HTERT RPE-1 (cell line): ENCODE measurements around the gene TNS3.

Experiments
- in situ Hi-C: fragments of 300-500 bp; cut with MboI; formaldehyde crosslinking; loops from 4 replicates; pipeline ENCODE4 v1.14.3; 2020; ENCODE audit warnings: low sequenced_read_pairs

TNS3 gene

DNA sequence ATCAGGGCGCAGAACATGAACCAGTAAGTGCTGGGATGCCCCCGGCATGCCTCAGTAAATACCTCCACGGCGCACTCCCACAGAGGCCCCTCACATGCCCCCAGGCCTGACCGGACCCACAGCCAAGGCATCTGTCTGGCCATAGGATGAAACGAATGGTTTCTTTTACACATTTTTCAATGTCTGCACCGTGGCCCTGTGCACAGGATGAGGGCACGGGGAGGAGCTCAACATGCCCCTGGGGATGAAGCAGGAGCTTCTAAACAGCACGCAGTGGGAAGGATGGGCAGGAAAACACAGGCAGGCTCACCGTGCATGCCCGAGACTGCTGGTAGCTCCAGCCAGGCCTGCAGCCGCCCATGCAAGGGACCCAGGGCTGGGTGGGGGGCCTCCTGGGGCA, 283.3 kb downstream of the TNS3 start:
- in situ Hi-C loops: no loop called here

DNA sequence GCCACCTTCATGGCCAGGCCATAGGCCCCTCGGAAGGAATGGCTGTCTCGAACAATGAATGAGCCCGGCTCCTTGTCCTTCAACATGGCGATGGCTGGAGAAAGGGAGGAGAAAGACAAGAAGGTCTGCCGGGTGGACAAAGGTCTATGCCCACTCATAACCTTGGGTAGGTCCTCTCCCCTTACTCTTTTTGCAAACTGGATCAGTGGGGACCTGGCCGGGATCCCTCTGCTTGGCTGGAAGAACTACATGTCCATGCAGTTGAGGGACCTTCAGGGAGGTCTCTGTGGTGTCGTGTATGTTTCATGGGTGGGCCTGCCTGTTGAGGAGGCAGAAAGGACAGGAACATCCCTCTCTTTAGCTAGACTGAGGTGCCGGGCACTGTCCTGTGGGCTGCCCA, 284.8 kb downstream of the TNS3 start:
- in situ Hi-C loops: no loop called here

DNA sequence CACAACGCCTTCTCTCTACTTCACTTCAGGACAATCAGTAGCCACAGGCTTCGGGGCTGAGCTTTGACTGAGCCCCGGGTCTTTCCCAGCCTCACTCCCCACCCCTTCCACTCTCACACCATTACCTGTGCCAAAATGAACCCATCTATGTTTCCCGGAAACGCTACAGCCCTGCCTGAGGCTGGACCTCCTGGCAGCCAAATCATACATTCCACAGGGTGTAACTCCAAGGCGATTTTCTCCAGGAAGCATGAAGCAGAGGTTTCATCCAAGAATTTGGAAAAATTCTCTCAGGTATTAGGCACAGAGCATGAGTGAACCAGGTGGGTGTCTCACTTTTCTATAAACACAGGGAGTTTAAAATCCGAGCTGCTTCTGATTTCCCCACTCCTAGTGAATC, 286.3 kb downstream of the TNS3 start:
- in situ Hi-C loops: no loop called here

DNA sequence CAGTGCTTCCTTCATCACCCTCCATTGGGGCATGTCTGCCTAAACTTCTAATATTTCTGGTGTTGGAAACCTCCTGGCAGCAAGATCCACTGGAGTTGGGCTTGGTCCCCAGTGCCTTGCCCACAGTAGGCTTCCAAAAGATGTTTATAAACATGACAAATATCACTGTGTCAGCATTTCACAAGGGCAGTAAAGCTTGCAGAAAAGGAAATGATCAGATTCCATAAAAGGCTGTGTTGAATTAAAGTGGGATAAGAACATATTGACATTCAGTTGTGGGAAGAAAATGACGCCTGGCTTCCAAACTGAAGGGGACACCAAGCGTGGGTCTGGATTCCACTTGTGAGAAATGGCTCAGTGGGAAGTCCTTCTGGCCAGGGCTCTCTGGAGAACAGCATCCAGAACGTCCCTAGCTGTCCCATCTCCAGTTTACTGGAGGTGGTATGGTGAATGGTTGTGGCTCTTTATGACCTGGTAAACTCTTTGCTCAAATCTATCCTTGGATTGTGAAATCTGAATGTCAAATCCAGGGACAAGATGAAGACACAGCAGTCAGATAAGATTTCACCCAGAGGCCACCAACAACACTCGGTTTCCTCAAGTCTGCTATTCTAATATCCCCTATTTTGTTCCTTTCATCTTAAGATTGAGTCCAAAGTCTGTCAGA, 287.2 kb downstream of the TNS3 start:
- in situ Hi-C loops: no loop called here

DNA sequence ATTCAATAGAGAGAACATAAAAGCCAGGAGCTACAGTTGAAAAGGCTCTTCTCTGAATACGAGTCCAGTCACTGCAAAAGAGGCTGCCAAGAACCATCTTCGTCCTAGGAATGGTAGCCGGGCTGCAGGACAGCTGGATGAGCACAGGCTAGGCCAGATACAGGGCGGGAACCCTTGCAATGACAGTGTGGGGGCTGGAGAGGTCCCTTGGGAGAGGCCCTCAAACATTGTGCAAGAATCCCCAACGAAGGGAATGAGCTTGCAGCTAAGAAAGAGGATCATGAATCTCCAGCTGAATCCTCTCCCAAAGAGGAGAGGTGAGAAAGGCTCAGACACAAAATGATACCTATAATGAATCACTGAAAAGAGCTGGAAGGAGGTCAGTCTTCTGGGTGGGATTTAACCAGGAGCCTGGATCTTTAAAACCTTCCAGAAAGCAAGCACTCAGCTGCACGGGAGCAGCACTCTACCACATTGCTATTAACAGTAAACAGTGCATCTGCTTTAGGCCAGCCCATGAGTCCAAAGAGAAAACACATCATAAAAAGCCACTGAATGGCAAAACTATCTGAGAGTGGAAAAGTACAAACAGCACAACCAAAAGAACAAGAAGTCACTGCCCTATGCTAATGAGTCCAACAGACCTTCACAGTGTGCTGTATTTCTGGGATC, 287.9 kb downstream of the TNS3 start:
- in situ Hi-C loops: no loop called here

DNA sequence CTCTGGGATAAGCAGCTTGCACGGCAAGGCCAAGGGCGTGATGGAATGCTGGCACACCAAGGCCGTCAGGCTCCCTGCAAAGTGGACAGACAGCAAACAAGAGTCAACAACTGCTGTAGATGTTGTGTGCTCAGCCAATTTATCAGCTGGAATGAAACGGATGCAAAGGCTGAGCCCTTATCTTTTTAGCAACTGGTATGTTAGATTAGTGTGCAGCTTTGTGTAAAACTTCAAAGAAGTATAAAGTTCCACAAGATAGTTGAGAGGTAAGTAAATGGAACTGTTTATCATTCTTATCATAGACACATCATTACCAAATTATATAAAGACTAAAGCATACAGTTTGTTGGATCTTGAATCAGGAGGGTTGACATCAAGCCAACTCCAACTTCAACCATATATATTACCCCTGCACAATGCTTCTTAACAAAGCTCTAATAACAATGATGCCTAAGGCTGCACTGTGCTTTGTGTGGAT, 289.0 kb downstream of the TNS3 start:
- in situ Hi-C loops: no loop called here

DNA sequence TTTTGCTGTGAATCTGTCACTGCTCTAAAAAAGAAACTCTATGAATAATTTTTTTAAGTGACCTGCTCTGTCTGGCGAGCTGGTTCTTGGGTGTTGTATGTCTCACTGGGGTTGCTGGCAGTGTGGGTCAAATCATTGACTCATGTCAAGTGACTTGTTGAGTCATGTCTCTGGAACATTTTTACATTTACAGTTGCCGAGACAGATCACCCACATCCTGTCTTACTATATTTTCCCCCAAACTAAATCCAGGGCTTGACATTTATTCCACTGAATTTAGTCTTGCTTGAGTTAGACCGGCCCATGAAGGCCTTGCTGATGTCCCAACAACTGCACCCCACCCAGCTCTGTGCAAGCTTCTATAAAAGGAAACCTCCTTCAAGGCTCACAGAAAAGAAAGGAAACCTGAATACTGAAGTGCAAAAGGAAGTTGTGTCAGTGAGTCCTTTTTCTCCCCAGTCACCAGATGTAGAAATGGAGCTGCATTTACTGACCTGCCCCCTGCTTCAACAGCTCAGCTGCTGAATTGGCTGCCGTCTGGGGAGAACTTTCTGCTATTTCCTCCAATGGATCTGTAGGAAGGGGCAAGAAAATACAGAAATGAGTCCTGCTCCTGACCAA, 290.3 kb downstream of the TNS3 start:
- in situ Hi-C loops: no loop called here

DNA sequence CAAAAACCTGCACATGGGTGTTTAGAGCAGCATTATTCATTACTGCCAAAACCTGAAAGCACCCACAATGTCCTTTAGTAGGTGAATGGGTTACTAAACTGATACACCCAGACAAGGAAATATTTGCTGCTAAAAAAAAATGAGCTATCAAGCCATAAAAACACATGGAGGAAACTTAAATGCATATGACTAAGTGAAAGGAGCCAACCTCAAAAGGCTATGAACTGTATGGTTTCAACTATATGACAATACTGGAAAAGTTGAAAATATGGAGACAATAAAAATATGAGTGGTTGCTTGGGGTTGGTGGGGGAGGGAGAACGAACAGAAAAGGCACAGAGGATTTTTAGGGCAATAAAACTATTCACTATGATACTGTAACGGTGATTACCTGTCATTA, 291.0 kb downstream of the TNS3 start:
- in situ Hi-C loops: no loop called here

DNA sequence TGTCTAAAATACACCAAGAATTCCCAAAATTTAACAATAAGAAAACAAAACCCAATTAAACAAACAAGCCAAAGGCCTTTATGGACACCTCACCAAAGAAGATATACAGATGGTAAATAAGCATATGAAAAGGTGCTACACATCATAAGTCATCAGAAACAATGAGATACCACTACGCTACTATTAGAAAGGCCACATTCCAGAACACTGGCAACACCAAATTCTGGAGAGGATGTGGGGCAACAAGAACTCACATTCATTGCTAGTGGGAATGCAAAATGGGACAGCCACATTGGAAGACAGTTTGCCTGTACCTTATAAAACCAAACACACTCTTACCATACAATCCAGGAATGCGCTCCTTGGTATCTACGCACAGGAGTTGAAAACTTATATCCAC, 291.4 kb downstream of the TNS3 start:
- in situ Hi-C loops: no loop called here

DNA sequence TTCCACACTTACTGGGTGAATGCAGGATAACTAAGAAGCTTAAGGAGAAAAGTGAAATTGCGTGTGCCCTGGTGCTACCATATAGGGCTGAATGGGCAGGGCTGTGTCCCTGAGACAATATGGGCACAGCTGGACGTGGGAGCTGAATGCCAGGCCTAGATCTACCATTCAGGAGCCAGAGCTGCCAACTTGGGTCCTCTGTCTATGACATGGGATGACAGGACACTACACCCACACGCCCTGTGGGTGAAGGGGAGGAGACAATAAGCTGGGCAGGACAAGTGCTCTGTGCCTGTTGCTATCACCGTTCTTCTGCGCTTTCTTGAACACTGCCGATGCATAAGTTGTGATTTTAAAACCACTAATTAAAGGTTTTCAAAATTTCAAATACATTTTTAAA, 293.9 kb downstream of the TNS3 start:
- in situ Hi-C loops: no loop called here

DNA sequence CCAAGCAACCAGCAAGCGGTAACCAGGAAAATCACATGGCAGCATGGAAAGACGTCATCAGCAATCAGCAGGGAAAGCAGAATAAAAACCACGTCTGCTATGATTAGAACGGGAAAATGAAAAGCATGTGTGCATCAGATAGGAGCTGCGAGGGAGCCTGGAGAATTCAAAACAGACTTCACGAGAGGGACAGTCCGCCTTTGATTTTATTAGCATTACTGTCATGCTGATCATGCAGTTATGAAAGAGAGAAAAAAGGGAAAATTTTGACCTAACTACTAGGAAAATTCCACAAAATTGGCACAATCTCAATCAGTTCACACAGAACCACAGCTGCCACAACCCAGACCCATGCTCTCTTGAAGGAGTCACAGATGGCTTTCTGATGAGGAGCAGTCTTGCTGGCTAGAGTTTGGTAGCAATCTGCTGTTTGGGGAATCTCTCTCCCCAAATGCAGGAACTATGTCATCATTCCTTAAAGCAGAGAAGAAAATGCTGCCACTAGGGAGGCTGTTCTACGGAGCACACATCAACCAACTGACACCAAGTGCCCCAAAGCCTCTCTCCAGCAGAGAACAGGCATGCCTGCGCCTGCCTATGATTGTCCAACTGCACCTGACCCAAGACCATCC, 295.9 kb downstream of the TNS3 start:
- in situ Hi-C loops: no loop called here

DNA sequence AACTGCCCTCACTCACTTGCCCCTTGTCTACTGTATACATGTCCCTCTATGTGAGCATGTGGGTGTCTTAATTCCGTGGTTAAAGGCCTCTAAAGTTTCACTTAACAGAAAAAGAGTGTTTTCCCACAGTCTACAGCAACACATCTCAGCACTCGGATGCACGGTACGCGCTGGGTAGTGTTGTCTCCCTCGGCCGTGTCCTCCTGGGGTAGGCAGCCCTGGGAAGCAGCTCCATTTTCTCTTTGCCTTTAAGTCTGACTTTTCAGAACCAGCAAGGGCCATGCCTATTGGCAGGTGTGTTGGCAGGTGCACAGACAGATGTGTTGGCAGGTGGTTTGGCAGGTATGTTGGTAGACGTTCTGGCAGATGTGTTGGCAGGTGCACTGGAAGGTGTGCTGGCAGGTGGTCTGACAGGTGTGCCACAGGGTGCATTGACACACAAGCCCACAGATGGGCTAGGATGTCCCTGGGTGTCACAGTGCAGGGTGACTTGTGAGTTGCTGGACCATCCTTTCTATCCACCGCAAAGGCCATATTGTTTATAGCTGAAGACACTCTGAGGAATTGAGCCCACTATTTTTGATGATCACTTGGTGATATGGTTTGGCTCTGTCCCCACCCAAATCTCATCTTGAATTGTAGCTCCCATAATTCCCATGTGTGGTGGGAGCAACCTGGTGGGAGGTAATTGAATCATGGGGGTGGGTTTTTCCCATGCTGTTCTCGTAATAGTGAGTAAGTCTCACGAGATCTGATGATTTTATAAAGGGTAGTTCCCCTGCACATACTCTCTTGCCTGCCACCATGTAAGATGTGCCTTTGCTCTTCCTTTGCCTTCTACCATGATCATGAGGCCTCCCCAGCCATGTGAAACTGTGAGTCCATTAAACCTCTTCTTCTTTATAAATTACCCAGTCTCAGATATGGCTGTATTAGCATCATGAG, 296.9 kb downstream of the TNS3 start:
- in situ Hi-C loops: no loop called here

DNA sequence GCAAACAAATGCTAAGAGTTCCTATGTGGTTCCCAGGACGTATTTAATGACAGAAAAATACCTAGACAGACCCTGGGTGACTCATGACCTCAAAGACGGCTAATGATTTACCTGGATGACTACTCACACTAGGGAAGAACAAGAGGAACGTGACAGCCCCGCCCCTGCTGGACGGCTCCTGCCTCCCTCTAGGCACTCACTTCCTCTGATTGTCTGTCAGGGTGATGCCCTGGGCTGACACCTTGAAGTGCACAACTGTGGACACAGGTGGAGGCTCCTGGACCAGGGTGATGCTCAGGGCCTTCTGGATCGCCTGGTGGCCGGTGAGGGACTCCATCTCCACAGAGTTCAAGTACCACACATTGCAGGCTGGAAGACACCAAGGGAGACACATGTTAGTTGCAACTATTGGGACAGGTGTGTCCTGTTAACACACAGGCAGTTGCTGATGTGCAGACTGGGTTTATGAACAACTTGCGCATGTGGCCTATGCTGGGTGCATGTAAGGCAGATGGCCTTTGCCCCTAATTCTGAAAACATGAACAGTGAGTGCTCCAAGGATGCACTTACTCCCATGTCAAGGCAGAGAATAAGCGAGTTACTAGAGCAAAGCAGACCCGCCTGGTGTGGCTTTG, 298.3 kb downstream of the TNS3 start:
- in situ Hi-C loops: no loop called here

DNA sequence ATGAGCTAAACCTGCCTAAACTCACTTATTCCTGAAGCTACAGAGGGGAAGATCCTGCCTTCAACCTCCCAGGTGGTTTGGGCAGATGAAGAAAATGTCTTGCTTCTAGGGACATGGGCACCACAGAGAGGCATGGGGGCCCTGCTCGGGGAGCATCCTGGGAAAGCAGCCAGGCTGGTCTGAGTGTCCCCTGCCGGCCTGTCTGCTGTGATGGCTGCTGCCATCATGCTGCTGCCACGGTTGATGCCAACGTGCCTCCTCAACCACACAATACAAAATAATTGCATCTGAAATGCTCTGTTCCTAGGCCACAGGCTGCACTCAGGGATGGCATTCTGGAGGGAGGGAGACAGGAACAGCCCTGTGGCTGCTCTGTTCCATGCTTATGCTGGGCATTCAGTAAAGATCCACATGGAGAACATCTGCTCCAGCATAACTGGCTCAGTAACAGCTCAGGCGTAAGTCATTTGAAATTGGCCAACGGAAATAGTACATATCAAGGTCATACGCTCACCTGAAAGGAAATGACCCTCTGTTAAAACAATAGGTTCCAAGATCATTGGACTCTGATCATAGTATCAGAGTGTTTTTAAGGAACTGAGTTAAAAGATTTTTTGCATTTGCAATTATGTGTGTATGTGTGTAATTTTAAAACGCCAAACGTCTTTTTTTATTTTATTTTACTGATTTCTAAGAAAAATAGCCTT, 299.0 kb downstream of the TNS3 start:
- in situ Hi-C loops: no loop called here

DNA sequence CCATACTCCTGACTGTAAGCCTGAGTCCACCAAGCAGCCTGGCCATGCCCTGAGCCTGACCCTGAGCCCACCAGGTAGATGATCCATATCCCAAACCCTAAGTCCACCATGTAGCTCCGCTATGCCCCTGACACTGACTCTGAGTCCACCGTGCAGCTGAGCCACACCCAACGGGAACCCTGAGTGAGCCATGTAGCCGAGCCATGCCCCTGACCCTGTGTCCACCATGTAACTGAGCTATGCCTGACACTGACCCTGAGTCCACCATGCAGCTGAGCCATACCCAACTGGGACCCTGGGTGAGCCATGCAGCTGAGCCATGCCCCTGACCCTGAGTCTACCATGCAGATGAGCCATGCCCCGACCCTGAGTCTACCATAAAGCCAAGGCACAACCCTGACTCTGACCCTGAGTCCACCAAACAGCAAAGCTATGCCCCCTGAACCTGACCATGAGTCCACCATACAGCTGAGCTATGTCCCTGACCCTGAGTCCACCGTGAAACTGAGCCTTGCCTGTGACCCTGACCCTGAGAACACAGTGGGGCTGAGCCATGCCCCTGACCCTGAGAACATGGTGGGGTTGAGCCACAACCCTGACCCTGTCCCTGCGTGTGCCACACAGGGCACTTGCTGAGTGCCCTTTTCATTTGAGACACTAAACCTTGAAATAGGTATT, 299.8 kb downstream of the TNS3 start:
- in situ Hi-C loops: no loop called here

DNA sequence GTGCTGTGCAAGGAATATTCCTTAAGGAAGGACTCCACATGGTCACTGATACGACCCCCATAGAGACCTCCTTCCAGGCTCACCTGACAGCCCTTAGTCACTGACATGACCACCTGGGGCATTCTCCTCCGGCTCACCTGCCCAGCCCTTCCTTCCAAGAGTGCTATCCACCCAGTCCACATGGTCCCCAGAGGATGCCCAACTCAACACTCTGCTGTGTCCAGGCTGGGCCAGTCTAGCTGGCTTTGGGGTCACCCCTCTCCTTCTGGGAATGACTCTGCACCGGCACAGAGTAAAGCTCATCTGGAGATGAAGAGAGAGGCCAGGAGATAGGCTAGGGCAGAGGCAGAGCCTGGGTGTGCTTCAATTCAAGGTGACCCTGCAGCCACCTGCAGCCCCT, 300.8 kb downstream of the TNS3 start:
- in situ Hi-C loops: no loop called here

DNA sequence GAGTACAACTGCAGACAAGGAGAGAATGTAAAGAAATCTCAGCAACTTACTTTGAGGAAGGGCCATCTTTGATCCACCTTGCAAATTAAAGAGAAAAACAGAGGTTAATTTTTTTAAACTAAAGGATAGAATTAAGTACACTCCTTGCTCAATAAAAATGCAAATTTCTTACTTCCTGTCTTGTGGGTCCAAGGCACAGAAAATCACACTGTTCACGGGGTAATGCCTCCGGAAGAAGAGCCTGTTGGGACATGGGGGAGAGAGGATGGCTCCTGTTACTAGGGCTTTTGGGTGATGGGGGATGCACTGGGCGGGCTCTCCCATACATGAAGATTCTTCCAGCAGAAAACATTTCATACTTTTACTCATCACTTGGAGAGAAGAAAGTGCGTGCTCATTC, 301.8 kb downstream of the TNS3 start:
- in situ Hi-C loops: no loop called here

DNA sequence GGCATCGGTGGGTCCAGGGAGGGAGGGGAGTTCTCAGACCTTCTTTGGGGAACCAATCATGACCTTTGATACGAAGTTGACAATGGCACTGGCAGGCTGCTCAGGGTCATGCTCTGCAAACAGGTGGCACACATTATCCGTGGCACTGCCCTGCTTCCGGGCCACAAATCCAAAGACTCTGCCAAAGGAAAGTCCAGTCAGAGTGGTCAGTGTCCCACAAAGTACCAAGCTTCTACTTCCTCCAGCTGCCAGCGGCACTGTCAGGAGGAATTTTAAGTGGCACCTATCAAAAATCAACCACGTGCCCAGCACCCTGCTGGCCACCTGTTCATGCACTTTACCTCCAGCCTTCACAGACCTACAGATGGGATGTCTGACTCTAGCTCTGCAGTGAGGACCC, 303.9 kb downstream of the TNS3 start:
- in situ Hi-C loops: no loop called here

DNA sequence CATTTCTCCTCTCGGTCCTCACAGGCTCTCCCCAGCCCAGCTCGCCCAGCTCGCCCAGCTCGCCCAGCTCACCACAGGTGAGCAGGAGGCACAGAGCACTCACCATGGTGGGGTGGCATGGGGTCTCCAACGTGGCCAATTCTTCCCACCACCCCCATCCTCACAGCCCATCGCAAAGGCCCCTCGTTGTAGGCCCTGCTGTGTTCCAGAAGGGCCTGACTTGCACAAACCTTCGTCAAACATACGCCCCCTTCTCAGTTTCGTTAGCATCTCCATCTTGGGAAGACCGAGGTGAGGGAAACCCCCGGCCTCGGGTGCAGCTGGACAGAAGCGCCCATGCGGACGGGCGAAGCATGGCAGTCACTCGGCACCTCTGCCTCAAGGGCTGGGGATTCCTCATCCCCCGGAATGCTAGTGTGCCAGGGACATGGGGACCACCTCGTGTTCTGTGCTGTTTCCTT, 304.6 kb downstream of the TNS3 start:
- in situ Hi-C loops: no loop called here
